Transverse colon (tissue), 4 donors: ENCODE results near the gene MEGF11. TPM values are rescaled to one million over a fixed set of nuclear protein-coding genes. Genes with fewer than 3 reads are reported as not detected.

Source experiments
- DNase-seq: peaks from one replicate; pipeline ENCODE4 v3.0.0-alpha.2; 2019
- H3K27ac ChIP-seq, 4 donors: fragments of 200-600 bp; sonication (generic); 2 replicates each; pipeline ENCODE4 v1.5.1; 2016 to 2018; ENCODE audit warnings: inconsistent platforms in 4 of 4
- H3K27me3 ChIP-seq: fragments of 200-600 bp; sonication (generic); 2 replicates; pipeline ENCODE4 v1.5.1; 2017; ENCODE audit warnings: inconsistent platforms
- H3K36me3 ChIP-seq, 4 donors: fragments of 200-600 bp; sonication (generic); 2 replicates each; pipeline ENCODE4 v1.5.1; 2017 to 2019; ENCODE audit warnings: inconsistent platforms in 4 of 4
- H3K4me1 ChIP-seq, 4 donors: fragments of 200-600 bp; sonication (generic); 2 replicates each; pipeline ENCODE4 v1.5.1; 2017 to 2020; ENCODE audit warnings: inconsistent platforms in 4 of 4
- H3K4me3 ChIP-seq, 4 donors: fragments of 200-600 bp; sonication (generic); 1 replicate in 1 of 4; 2 replicates in 3 of 4; pipeline versions ENCODE4 v1.5.1 to v1.6.1; 2017 to 2019; ENCODE audit warnings: inconsistent platforms in 4 of 4
- H3K9me3 ChIP-seq, 2 donors: fragments of 200-600 bp; sonication (generic); 2 replicates each; pipeline ENCODE4 v1.5.1; 2017 to 2019; ENCODE audit warnings: inconsistent platforms in 2 of 2
- CTCF ChIP-seq, 5 experiments: fragments of 200-600 bp in 3 of 5; fragments of 450-650 bp in 2 of 5; sonication (generic) in 3 of 5; IDR thresholded peaks; 1 replicate in 2 of 5; 2 replicates in 3 of 5; pipeline ENCODE4 v1.5.1; 2016 to 2017; ENCODE audit warnings: antibody characterized with exemption in 5 of 5, inconsistent platforms in 3 of 5, mild to moderate bottlenecking in 2 of 5, moderate library complexity in 1 of 5
- EP300 ChIP-seq: sonication (generic); formaldehyde crosslinking; IDR thresholded peaks from one replicate; pipeline ENCODE4 v1.6.1; 2017; ENCODE audit warnings: antibody characterized with exemption, low read depth
- POLR2A ChIP-seq: fragments of 450-650 bp; IDR thresholded peaks from one replicate; pipeline ENCODE4 v1.6.1; 2016; ENCODE audit warnings: antibody characterized with exemption, mild to moderate bottlenecking, moderate library complexity
- POLR2AphosphoS5 ChIP-seq, 3 donors: sonication (generic); formaldehyde crosslinking; IDR thresholded peaks; one replicate each; pipeline ENCODE4 v1.6.1; 2016; ENCODE audit warnings: antibody characterized with exemption in 3 of 3
- WGBS, 2 donors: methylation state at CpG; one replicate each; pipeline ENCODE4 v1.1.5; 2018; ENCODE audit warnings: low coverage in 1 of 2; 5-methylcytosine and 5-hydroxymethylcytosine counted together
- in situ Hi-C, 4 donors: fragments of 200-750 bp; cut with MboI; loops; one replicate each; pipeline versions ENCODE4 v1.15.0 to v1.15.1; 2017; ENCODE audit warnings: low sequenced_read_pairs in 3 of 4, low pct_ligation_motif_present in 1 of 4, low pct_unique_long_range_greater_than_20kb in 1 of 4
- intact Hi-C: fragments of 100-400 bp; cut with DNase I; formaldehyde crosslinking; loops from one replicate; pipeline ENCODE4 v1.15.1; 2023; ENCODE audit warnings: low total_unique reads
- total RNA-seq, 4 donors: library from RNA; depleted of rRNA; stranded (reverse); fragments of >200 nt; gene quantifications; one replicate each; pipeline ENCODE4 v1.1.0, GENCODE V29; 2016

Gene MEGF11
- total RNA-seq, 4 donors from 2014 or later: 0.16 TPM; not detected in 3

- in situ Hi-C loops: no loop called here
- intact Hi-C loops: no loop called here
- Histone ChIP-seq H3K27ac (no peak overlapping the region), H3K4me1 (no peaks in the 10 kb centered on the region), H3K27me3 (peaks cover 4% of the 10 kb centered on the region), H3K36me3 (no peaks in the 10 kb centered on the region), H3K4me3 (no peak overlapping the region), H3K9me3 (no peaks in the 10 kb centered on the region)
- no peak for DNase-seq
- WGBS, 2 donors: 91% methylated on average over 5 of the region's 5 CpGs; no CpG with 5 or more reads in 1 of the 2 donors
- no peak for TF ChIP-seq CTCF (IDR thresholded peaks at IDR 0.05)
- TF ChIP-seq EP300: no peak
- no peak for TF ChIP-seq POLR2AphosphoS5 (IDR thresholded peaks at IDR 0.05)
- no peak for TF ChIP-seq POLR2A
These were observed 143.7 kb downstream of the MEGF11 start for GRCh38 chr15:66109826-66110225.

GRCh38 chr15:66108483-66109265, 144.9 kb downstream of the MEGF11 start:
- no peak for TF ChIP-seq POLR2AphosphoS5 (IDR thresholded peaks at IDR 0.05)
- no peak for TF ChIP-seq POLR2A
- no peak for TF ChIP-seq EP300
- no peak for TF ChIP-seq CTCF (IDR thresholded peaks at IDR 0.05)
- intact Hi-C loops: no loop called here
- in situ Hi-C loops: no loop called here
- Histone ChIP-seq H3K27me3 (peaks cover 4% of the 10 kb centered on the region), H3K27ac (no peak overlapping the region), H3K36me3 (no peaks in the 10 kb centered on the region), H3K4me3 (no peak overlapping the region), H3K4me1 (no peaks in the 10 kb centered on the region), H3K9me3 (no peaks in the 10 kb centered on the region)
- 81 to 87% methylated on average over 7 to 16 of the region's 16 CpGs for WGBS, 2 donors
- no peak for DNase-seq

GRCh38 chr15:66107070-66107469, 146.5 kb downstream of the MEGF11 start:
- no peak overlapping the region for H3K4me3 ChIP-seq
- peaks cover 4% of the 10 kb centered on the region for H3K27me3 ChIP-seq
- DNase-seq: no peak
- H3K36me3 ChIP-seq: no peaks in the 10 kb centered on the region
- H3K9me3 ChIP-seq: no peaks in the 10 kb centered on the region
- no peak overlapping the region for H3K27ac ChIP-seq
- in situ Hi-C loops: no loop called here
- H3K4me1 ChIP-seq: no peaks in the 10 kb centered on the region
- intact Hi-C loops: no loop called here
- 70% methylated on average over 7 of the region's 7 CpGs; no CpG with 5 or more reads in 1 of the 2 donors for WGBS, 2 donors
- no peak for TF ChIP-seq POLR2AphosphoS5 (IDR thresholded peaks at IDR 0.05)
- TF ChIP-seq CTCF (IDR thresholded peaks at IDR 0.05): no peak

GRCh38 chr15:66105286-66106265, 148.0 kb downstream of the MEGF11 start:
- 71 to 86% methylated on average over 1 to 9 of the region's 9 CpGs for WGBS, 2 donors
- intact Hi-C loops: no loop called here
- Histone ChIP-seq H3K4me3 (no peak overlapping the region), H3K9me3 (no peaks in the 10 kb centered on the region), H3K36me3 (no peaks in the 10 kb centered on the region), H3K27me3 (peaks cover 4% of the 10 kb centered on the region), H3K4me1 (no peaks in the 10 kb centered on the region), H3K27ac (no peak overlapping the region)
- DNase-seq: no peak
- TF ChIP-seq EP300: no peak
- in situ Hi-C loops: no loop called here
